Gastroesophageal sphincter (tissue), 3 donors: Measurements from ENCODE around the gene COIL.

ENCODE experiments used
- POLR2A ChIP-seq, 2 donors: fragments of 450-650 bp; IDR thresholded peaks; one replicate each; pipeline ENCODE4 v1.6.1; 2017; ENCODE audit warnings: antibody characterized with exemption in 2 of 2, mild to moderate bottlenecking in 2 of 2, moderate library complexity in 1 of 2
- TF ChIP-seq, protein P1 (sequence below), 4 experiments: fragments of 200-600 bp in 2 of 4; fragments of 450-650 bp in 2 of 4; sonication (generic) in 1 of 4; IDR thresholded peaks; one replicate each; pipeline ENCODE4 v1.5.1; 2017 to 2019; ENCODE audit warnings: antibody characterized with exemption in 4 of 4, mild to moderate bottlenecking in 2 of 4, moderate library complexity in 2 of 4

DNA sequence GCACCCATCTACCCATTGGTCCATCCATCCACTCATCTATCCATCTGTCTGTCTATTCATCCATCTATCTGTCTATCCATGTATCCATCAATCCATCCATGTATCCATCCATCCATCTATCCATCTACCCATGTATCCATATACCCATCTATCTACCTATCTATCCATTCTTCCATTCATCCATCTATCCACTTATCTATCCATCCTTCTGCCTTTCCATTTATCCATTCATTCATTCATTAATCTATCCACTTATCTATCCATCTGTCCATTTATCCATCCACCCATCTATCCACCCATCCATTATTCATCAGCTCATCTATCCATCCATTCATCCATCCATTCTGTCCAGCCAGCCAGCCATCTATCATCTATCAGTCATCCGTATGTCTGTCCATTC is 68.5 kb downstream of the COIL start:
- no peak for TF ChIP-seq POLR2A (IDR thresholded peaks at IDR 0.05)
- TF ChIP-seq, protein P1, sequence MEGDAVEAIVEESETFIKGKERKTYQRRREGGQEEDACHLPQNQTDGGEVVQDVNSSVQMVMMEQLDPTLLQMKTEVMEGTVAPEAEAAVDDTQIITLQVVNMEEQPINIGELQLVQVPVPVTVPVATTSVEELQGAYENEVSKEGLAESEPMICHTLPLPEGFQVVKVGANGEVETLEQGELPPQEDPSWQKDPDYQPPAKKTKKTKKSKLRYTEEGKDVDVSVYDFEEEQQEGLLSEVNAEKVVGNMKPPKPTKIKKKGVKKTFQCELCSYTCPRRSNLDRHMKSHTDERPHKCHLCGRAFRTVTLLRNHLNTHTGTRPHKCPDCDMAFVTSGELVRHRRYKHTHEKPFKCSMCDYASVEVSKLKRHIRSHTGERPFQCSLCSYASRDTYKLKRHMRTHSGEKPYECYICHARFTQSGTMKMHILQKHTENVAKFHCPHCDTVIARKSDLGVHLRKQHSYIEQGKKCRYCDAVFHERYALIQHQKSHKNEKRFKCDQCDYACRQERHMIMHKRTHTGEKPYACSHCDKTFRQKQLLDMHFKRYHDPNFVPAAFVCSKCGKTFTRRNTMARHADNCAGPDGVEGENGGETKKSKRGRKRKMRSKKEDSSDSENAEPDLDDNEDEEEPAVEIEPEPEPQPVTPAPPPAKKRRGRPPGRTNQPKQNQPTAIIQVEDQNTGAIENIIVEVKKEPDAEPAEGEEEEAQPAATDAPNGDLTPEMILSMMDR (IDR thresholded peaks at IDR 0.05) = no peak
